IPS-15b (cell line): ENCODE results near the gene RNF8.
"Not testable (repeated sequence)": the region's sequence is repeated elsewhere in the genome, so short reads cannot be mapped to it uniquely, and the experiment has no call there.

Source experiments
- H3K27me3 ChIP-seq: one replicate; pipeline ENCODE4 v1.6.1; 2013; ENCODE audit warnings: low read length; ENCODE audit not compliant: control insufficient read depth, insufficient read depth
- H3K36me3 ChIP-seq: one replicate; pipeline ENCODE4 v1.6.1; 2013; ENCODE audit warnings: low read length; ENCODE audit not compliant: control insufficient read depth, insufficient read depth
- H3K4me1 ChIP-seq: one replicate; pipeline ENCODE4 v1.6.1; 2013; ENCODE audit warnings: mild to moderate bottlenecking, low read length; ENCODE audit not compliant: control insufficient read depth, insufficient read depth
- H3K4me3 ChIP-seq: one replicate; pipeline ENCODE4 v1.5.1; 2013; ENCODE audit warnings: low read depth, low read length
- H3K9ac ChIP-seq: one replicate; pipeline ENCODE4 v1.6.1; 2013; ENCODE audit warnings: low read depth, mild to moderate bottlenecking, low read length
- H3K9me3 ChIP-seq: one replicate; pipeline ENCODE4 v1.6.1; 2013; ENCODE audit warnings: mild to moderate bottlenecking, low read length; ENCODE audit not compliant: control insufficient read depth, insufficient read depth

Gene RNF8

DNA sequence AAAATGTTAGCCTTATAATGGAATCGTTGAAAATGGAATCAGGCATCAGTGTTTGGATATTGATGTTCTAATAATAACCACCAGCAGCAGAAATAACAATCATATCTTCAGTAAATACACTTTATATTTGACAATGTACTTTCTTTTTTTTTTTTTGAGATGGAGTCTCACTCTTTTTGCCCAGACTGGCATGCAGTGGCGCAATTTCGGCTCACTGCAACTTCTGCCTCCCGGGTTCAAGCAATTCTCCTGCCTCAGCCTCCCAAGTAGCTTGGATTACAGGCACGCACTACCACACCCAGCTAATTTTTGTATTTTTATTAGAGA, 89.4 kb downstream of the RNF8 start:
- H3K9me3 ChIP-seq, H3K27me3 ChIP-seq, H3K4me1 ChIP-seq, H3K9ac ChIP-seq, H3K4me3 ChIP-seq: not testable (repeated sequence)
- H3K36me3 ChIP-seq, result peaks cover 17% of the 10 kb centered on the region
